Ovary (tissue), 9 donors: ENCODE results near the gene FOXC2. TPM values are rescaled to one million over a fixed set of nuclear protein-coding genes. Genes with fewer than 3 reads are reported as not detected.

ENCODE experiments used
- DNase-seq, 5 donors: peaks; one replicate each; pipeline ENCODE4 v3.0.0-alpha.2; 2019 to 2020
- H3K27ac ChIP-seq, 2 donors: fragments of 200-600 bp; one replicate each; pipeline versions ENCODE4 v1.5.1 to v1.8.0; 2019 to 2022
- H3K27me3 ChIP-seq: fragments of 200-600 bp; one replicate; pipeline ENCODE4 v1.8.0; 2022
- H3K36me3 ChIP-seq: fragments of 200-600 bp; sonication (generic); one replicate; pipeline ENCODE4 v1.5.1; 2019
- H3K4me1 ChIP-seq: one replicate; pipeline ENCODE4 v1.8.1; 2013; ENCODE audit warnings: mild to moderate bottlenecking, moderate library complexity; ENCODE audit not compliant: insufficient read depth
- H3K4me3 ChIP-seq: fragments of 200-600 bp; sonication (generic); one replicate; pipeline ENCODE4 v1.5.1; 2017
- H3K9me3 ChIP-seq, 2 donors: fragments of 200-600 bp in 1 of 2; sonication (generic) in 1 of 2; one replicate each; pipeline versions ENCODE4 v1.5.1 to v1.8.1; 2013 to 2019; ENCODE audit warnings: mild to moderate bottlenecking in 1 of 2, moderate library complexity in 1 of 2
- EP300 ChIP-seq: sonication (generic); formaldehyde crosslinking; IDR thresholded peaks from one replicate; pipeline ENCODE4 v1.6.1; 2017; ENCODE audit warnings: antibody characterized with exemption
- POLR2A ChIP-seq: fragments of 450-650 bp; IDR thresholded peaks from one replicate; pipeline ENCODE4 v1.6.1; 2017; ENCODE audit warnings: antibody characterized with exemption, mild to moderate bottlenecking, moderate library complexity
- WGBS, 3 donors: extraction: QIAGEN DNeasy Blood & Tissue Kit in 1 of 3; methylation state at CpG; one replicate each; pipeline versions ENCODE4 v1.1.5 to v1.1.7; 2013 to 2017; 5-methylcytosine and 5-hydroxymethylcytosine counted together
- intact Hi-C, 4 donors: fragments of 100-400 bp; cut with DNase I; formaldehyde crosslinking; loops; one replicate each; pipeline versions ENCODE4 v1.11.0 to v1.15.1; 2022 to 2023
- polyA plus RNA-seq, 2 donors: library from polyadenylated mRNA; stranded (reverse); fragments of 200-250 nt in 1 of 2; fragments of 350-450 nt in 1 of 2; fragmentation: Illumina TruSeq in 1 of 2; extraction: RNeasy Lipid Tissue Mini Kit (QIAGEN cat#74804) in 1 of 2; gene quantifications; one replicate each; pipeline ENCODE4 v1.2.3, GENCODE V29; 2013 to 2014
- total RNA-seq, 7 donors: library from RNA; depleted of rRNA in 2 of 7; stranded (reverse); fragments of >200 nt in 2 of 7; fragmentation: NEBNext Ultra II Directional in 3 of 7; extraction: Animal tissue kit (Norgen Biotek cat#: 25700) in 3 of 7; gene quantifications; one replicate each; pipeline versions ENCODE4 v1.1.0 to v1.2.4, GENCODE V29; 2016 to 2023
- TF ChIP-seq, protein P1 (sequence below), 3 donors: fragments of 450-650 bp in 2 of 3; fragments of 200-600 bp in 1 of 3; IDR thresholded peaks; one replicate each; pipeline versions ENCODE4 v1.5.1 to v1.8.0; 2016 to 2022; ENCODE audit warnings: antibody characterized with exemption in 3 of 3, mild to moderate bottlenecking in 1 of 3
- donor health status: DM: no; HTN: no; CAD: no; lungs with moderate emphysema.
- donor health status: DM: no; HTN: no; CAD: no.
- donor health status: Bipolar disorder and iron deficiency.
- donor health status: DM: yes; HTN: yes; CAD: no.
- donor health status: DM: no; HTN: no; CAD: no.
- donor health status: DM: yes; HTN: yes; CAD: no.

Gene FOXC2
- total and polyA plus RNA-seq, 9 donors = 0.10 to 2.5 (median 0.36) TPM

DNA sequence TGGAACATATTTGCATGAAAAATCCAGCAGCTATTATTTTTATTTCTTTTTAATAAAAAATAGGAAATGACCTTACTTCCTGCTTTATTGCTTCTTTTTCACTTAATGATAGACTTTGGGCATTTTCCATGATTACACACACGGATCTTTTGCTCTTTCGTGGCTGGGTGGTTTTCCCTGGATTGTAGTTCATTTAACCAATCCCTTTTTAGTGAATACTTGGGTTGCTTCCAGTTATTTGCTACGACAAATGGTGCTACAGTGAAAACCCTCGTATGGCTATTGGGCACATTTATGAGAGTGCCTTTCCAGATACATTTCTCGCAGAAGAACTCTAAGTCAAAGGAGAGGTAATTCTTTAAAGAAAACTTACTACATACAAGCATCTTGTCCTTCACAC is 50.3 kb downstream of the FOXC2 start:
- Histone ChIP-seq H3K27me3 (no peaks in the 10 kb centered on the region), H3K9me3 (no peaks in the 10 kb centered on the region), H3K27ac (no peak overlapping the region), H3K36me3 (no peaks in the 10 kb centered on the region), H3K4me3 (no peak overlapping the region), H3K4me1 (no peaks in the 10 kb centered on the region)
- intact Hi-C loops = no loop called here
- no peak for DNase-seq
- no peak for TF ChIP-seq EP300
- TF ChIP-seq, protein P1, sequence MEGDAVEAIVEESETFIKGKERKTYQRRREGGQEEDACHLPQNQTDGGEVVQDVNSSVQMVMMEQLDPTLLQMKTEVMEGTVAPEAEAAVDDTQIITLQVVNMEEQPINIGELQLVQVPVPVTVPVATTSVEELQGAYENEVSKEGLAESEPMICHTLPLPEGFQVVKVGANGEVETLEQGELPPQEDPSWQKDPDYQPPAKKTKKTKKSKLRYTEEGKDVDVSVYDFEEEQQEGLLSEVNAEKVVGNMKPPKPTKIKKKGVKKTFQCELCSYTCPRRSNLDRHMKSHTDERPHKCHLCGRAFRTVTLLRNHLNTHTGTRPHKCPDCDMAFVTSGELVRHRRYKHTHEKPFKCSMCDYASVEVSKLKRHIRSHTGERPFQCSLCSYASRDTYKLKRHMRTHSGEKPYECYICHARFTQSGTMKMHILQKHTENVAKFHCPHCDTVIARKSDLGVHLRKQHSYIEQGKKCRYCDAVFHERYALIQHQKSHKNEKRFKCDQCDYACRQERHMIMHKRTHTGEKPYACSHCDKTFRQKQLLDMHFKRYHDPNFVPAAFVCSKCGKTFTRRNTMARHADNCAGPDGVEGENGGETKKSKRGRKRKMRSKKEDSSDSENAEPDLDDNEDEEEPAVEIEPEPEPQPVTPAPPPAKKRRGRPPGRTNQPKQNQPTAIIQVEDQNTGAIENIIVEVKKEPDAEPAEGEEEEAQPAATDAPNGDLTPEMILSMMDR (IDR thresholded peaks at IDR 0.05) = no peak
- 52 to 64% (median 62%) methylated on average over 5 of the region's 5 CpGs for WGBS, 3 donors

- Histone ChIP-seq H3K9me3 (no peaks in the 10 kb centered on the region), H3K4me1 (no peaks in the 10 kb centered on the region), H3K36me3 (no peaks in the 10 kb centered on the region), H3K4me3 (no peak overlapping the region), H3K27ac (no peak overlapping the region), H3K27me3 (no peaks in the 10 kb centered on the region)
- intact Hi-C loops = no loop called here
- DNase-seq = no peak
- TF ChIP-seq POLR2A = no peak
- TF ChIP-seq EP300 = no peak
- TF ChIP-seq, protein P1 (IDR thresholded peaks at IDR 0.05) = no peak
- 48 to 52% (median 50%) methylated on average over 16 of the region's 16 CpGs for WGBS, 3 donors
Measured at GRCh38 chr16:86618431-86619238, 52.0 kb downstream of the FOXC2 start.

Other genes with a start within 250 kb of the FOXC2 start
- 1 to 10 TPM in 2 of 7 donors, under 1 TPM in 5; 0.22 to 1.5 (median 0.45) TPM for gene FOXF1, start 56.3 kb upstream of the FOXC2 start, total RNA-seq
- gene FOXF1, start 56.3 kb upstream of the FOXC2 start, polyA plus RNA-seq = under 1 TPM; 0.23 to 0.70 TPM
- 10 to 100 TPM; 12.4 to 24.9 (median 22.5) TPM for gene MTHFSD, start 11.6 kb upstream of the FOXC2 start, total RNA-seq
- gene MTHFSD, start 11.6 kb upstream of the FOXC2 start, polyA plus RNA-seq = 10 to 100 TPM; 11.0 to 16.5 TPM
- under 1 TPM in 6 of 7 donors, not detected in 1; 0.10 to 0.51 (median 0.34) TPM for gene FOXL1, start 11.7 kb downstream of the FOXC2 start, total RNA-seq
- gene FOXL1, start 11.7 kb downstream of the FOXC2 start, polyA plus RNA-seq = 1 to 10 TPM in 1 of 2 donors, under 1 TPM in 1; 0.51 to 1.3 TPM